ENCODE data around the gene PCED1B.

Gene PCED1B

DNA sequence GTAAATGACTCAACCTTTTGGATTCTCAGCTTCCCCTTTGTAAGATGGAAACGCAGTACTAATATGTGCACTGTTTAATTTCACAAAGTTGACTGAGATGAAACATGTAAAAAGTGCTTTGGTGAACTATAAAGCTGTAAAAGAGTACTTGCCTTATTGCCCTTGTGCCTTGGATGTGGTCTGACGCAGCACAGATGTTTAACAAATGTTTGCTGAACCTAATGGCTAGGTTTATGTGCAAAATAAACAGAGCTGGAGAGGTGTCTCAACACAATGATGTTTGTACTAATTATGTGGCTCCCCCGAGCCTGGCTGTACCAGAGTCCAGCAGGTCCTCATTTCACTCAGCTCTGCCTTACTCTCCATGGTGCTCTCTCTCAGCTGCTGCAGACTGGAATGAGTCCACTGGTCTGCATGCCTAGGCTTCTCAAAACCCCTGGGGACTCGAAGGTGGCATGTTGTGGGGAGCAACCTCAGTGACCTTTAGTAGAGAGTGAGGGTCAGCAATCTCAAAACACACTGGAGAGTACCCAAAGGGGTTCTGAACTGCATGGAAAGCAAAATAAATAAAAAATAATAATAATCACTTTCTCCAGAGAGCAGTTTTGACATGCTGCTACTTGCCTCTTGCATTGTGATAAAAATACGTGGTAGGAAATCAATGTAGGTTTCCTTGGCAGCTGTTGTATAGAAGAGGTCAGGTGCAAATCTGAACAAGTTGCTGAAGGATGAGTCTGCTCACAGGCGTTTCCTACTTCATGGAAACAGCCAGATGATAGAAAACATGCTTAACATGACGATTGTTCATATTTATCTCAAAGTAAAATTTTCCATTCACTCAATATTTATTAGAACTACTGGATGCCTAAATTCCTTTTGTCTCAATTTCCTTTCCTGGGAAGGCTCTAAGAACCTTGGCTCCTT lies 8.9 kb downstream of the PCED1B start:
- H3K4me3 ChIP-seq (replicated peaks; ENCODE audit: low read depth, low read length), result no peak overlapping the region

DNA sequence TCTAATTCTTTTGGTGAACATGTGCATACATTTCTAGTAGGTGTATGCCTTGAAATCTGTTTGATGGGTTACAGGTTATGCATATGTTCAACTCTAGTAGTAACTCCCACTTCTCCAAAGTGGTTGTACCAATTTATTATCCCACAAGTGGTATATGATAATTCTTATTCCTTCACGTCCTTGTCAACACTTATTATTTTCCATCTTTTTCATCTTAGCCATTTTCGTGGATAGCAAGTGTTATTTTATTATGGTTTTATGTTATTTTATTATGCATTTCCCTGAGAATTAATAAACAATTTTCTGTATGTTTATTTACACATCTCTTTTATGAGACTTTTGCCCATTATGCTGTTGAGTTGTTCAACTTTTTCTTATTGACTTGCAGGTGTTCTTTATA lies 11.6 kb downstream of the PCED1B start:
- TF ChIP-seq, protein P1, sequence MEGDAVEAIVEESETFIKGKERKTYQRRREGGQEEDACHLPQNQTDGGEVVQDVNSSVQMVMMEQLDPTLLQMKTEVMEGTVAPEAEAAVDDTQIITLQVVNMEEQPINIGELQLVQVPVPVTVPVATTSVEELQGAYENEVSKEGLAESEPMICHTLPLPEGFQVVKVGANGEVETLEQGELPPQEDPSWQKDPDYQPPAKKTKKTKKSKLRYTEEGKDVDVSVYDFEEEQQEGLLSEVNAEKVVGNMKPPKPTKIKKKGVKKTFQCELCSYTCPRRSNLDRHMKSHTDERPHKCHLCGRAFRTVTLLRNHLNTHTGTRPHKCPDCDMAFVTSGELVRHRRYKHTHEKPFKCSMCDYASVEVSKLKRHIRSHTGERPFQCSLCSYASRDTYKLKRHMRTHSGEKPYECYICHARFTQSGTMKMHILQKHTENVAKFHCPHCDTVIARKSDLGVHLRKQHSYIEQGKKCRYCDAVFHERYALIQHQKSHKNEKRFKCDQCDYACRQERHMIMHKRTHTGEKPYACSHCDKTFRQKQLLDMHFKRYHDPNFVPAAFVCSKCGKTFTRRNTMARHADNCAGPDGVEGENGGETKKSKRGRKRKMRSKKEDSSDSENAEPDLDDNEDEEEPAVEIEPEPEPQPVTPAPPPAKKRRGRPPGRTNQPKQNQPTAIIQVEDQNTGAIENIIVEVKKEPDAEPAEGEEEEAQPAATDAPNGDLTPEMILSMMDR (IDR thresholded peaks at IDR 0.05; ENCODE audit: low read depth, low read length, missing control alignments), result no peak
- DNase-seq (ENCODE audit: extremely low read depth, low read depth), result no peak
- H3K4me3 ChIP-seq (replicated peaks; ENCODE audit: low read depth, low read length), result no peak overlapping the region

More for the DNA sequence above, 8.9 kb downstream of the PCED1B start:
- DNase-seq (ENCODE audit: extremely low read depth, low read depth), result no peak
- TF ChIP-seq, protein P1 (IDR thresholded peaks at IDR 0.05; ENCODE audit: low read depth, low read length, missing control alignments), result no peak

DNA sequence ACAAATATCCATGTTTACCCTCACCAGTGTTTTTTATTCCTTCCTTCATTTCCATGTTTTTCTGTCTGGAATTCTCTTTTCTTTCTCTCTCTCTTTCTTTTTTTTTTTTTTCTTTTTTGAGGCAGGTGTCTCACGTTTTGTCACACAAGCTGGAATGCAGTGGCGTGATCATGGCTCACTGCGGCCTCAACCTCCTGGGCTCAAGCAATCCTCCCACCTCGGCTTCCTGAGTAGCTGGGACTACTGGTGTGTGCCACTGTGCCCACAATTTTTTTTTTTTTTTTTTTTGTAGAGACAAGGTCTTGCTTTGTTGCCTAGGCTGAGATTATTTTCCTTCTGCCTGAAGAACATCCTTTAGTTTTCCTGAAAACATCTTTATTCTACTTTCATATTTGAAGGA lies 15.4 kb downstream of the PCED1B start:
- TF ChIP-seq, protein P1 (IDR thresholded peaks at IDR 0.05; ENCODE audit: low read depth, low read length, missing control alignments), result no peak
- DNase-seq (ENCODE audit: extremely low read depth, low read depth), result no peak
- no peak overlapping the region for H3K4me3 ChIP-seq (replicated peaks; ENCODE audit: low read depth, low read length)

DNA sequence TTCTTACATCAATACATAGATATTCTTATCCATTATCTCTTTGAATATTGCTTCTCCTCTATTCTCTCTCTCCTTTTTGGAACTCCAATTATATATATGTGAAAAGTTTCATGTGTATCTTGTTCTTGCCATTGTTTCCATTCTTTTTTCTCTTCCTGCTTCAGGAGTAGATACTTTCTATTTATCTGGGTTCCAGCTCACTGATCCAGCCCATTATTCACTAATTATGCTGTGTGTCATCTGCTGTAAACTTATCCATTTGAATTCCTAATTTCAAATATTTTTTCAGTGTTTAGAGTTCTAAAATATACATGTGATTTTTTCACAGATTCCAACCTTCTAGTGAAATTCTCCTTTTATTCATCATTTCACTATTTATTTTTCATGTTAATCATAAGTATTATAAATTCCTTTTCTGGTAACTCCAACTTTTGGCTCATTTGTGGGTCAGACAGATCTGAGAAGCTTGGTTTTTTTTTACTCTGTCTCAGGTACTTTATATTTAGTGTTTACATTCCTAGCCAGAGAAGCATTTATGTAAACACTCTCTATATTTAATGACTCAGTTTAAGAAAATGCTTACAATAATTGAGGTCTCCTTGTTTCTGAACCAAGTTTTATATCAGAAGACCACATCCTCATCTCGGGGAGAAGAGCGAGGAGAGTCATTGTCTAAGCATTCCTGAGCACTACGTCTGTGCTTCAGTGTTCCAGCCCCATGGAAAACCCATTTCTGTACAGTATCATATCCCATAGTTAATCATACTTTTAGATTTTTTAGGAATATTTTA lies 16.2 kb downstream of the PCED1B start:
- H3K4me3 ChIP-seq (replicated peaks; ENCODE audit: low read depth, low read length), result no peak overlapping the region
- DNase-seq (ENCODE audit: extremely low read depth, low read depth), result no peak
- TF ChIP-seq, protein P1 (IDR thresholded peaks at IDR 0.05; ENCODE audit: low read depth, low read length, missing control alignments), result no peak

DNA sequence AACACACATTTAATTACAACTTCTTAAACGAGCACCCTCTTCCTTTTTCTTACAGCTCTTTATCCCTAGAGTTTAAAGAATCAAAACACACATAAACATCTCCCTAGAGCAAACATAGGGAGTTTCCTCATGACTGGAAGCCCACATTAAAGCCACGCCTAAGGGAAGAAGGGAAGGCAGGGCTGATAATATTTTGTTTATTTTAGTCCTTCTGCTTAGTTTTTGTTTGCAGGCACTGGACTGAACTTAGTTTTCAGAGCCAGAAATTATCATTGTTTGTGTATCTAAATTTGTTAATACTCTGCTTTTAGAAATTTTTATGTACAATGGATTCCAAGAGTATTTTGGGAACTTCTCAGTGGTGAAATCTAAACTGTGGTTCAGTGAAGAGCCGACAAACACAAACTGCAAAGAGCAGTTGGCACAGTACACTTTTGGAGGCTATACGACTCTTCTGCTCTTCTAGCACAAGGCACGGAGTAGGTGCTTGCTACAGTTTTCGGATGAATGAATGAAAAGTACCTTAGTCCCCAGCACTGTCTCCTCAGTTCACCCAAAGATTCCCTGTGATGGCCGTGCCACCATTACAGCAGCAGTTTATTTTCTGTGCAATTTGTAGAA lies 18.0 kb downstream of the PCED1B start:
- TF ChIP-seq, protein P1 (IDR thresholded peaks at IDR 0.05; ENCODE audit: low read depth, low read length, missing control alignments), result no peak
- no peak for DNase-seq (ENCODE audit: extremely low read depth, low read depth)

DNA sequence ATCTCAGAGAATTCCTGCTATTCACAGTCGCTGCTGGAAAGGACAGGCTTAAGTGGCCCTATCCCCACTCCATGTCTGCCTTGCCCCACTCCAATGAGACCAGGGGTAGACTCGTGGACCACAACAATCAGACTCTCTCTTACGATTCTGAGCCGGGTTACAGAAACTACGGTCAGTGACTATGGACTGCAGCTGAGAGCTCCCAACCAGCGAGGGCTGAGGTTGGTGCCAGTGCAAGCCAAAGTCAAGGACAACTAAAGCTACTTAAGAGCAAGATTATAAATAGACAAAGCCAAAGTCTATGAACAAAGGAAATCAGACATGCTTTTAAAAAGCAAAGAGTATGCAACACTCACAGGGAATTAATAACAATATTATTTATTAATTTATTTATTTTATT lies 18.7 kb downstream of the PCED1B start:
- no peak overlapping the region for H3K4me3 ChIP-seq (replicated peaks; ENCODE audit: low read depth, low read length)
- DNase-seq (ENCODE audit: extremely low read depth, low read depth), result no peak
- TF ChIP-seq, protein P1 (IDR thresholded peaks at IDR 0.05; ENCODE audit: low read depth, low read length, missing control alignments), result no peak

More for the DNA sequence above, 18.0 kb downstream of the PCED1B start:
- H3K4me3 ChIP-seq (replicated peaks; ENCODE audit: low read depth, low read length), result no peak overlapping the region

All from HFF-Myc (cell line).